Astrocyte of the cerebellum (primary cell): Measurements from ENCODE around the gene JPH3.

Experiments
- DNase-seq: peaks from one replicate; pipeline ENCODE4 v3.0.0-alpha.2; 2011; ENCODE audit warnings: low read depth
- H3K4me3 ChIP-seq: 2 replicates; pipeline ENCODE4 v1.5.1; 2011; ENCODE audit warnings: mild to moderate bottlenecking, low read depth, low read length, moderate library complexity
- CTCF ChIP-seq: IDR thresholded peaks from 2 replicates; pipeline ENCODE4 v1.5.1; 2012; ENCODE audit warnings: low read length, low read depth, moderate library complexity, mild to moderate bottlenecking; ENCODE audit errors: missing control alignments
- in situ Hi-C: cut with HindIII; loops from 2 replicates; pipeline ENCODE4 v1.10.0; 2017; ENCODE audit warnings: low sequenced_read_pairs

Gene JPH3

GRCh38 chr16:87628940-87629339 is 26.6 kb downstream of the JPH3 start:
- DNase-seq = no peak
- no peak for TF ChIP-seq CTCF
- in situ Hi-C loops = no loop called here
- no peak overlapping the region for H3K4me3 ChIP-seq

GRCh38 chr16:87631067-87631466 is 28.8 kb downstream of the JPH3 start:
- in situ Hi-C loops = no loop called here
- TF ChIP-seq CTCF = no peak
- H3K4me3 ChIP-seq = no peak overlapping the region
- DNase-seq = no peak

- H3K4me3 ChIP-seq = no peak overlapping the region
- TF ChIP-seq CTCF = no peak
- in situ Hi-C loops = no loop called here
- no peak for DNase-seq
Measured at GRCh38 chr16:87634411-87634810, 32.1 kb downstream of the JPH3 start.

- H3K4me3 ChIP-seq = no peak overlapping the region
- DNase-seq = no peak
- TF ChIP-seq CTCF = peak; percentile 66
- in situ Hi-C loops = no loop called here
Measured at GRCh38 chr16:87635541-87636049, 33.3 kb downstream of the JPH3 start.

- peak; percentile 66 for TF ChIP-seq CTCF
- in situ Hi-C loops = no loop called here
- DNase-seq = peak; percentile 33
- H3K4me3 ChIP-seq = no peak overlapping the region
Measured at GRCh38 chr16:87636050-87636684, 33.9 kb downstream of the JPH3 start.

GRCh38 chr16:87636741-87637140 is 34.4 kb downstream of the JPH3 start:
- in situ Hi-C loops = no loop called here
- TF ChIP-seq CTCF = no peak
- no peak for DNase-seq
- no peak overlapping the region for H3K4me3 ChIP-seq
